Lung (tissue), 12 donors: ENCODE data around the gene RBM48. TPM values are rescaled to one million over a fixed set of nuclear protein-coding genes. Genes with fewer than 3 reads are reported as not detected.

Source experiments
- ATAC-seq: fragments of 200-7000 bp; cut with Tn5 transposase; one replicate; pipeline ENCODE4 v1.9.1; 2020; ENCODE audit warnings: moderate number of reproducible peaks; ENCODE audit not compliant: insufficient read depth, low FRiP score
- DNase-seq, 3 donors: peaks; one replicate each; pipeline ENCODE4 v3.0.0-alpha.2; 2013 to 2017
- H3K27ac ChIP-seq, 2 donors: one replicate each; pipeline ENCODE4 v1.5.1; 2013; ENCODE audit warnings: mild to moderate bottlenecking in 2 of 2, moderate library complexity in 2 of 2, control low read depth in 1 of 2, inconsistent platforms in 1 of 2, low read depth in 1 of 2, low read length in 1 of 2
- H3K27me3 ChIP-seq, 3 donors: one replicate each; pipeline ENCODE4 v1.5.1; 2013; ENCODE audit warnings: low read length in 2 of 3; ENCODE audit not compliant: control insufficient read depth in 3 of 3, insufficient read depth in 3 of 3
- H3K36me3 ChIP-seq, 4 donors: one replicate each; pipeline ENCODE4 v1.5.1; 2013; ENCODE audit warnings: low read length in 4 of 4, mild to moderate bottlenecking in 1 of 4, moderate library complexity in 1 of 4; ENCODE audit not compliant: control insufficient read depth in 4 of 4, insufficient read depth in 4 of 4
- H3K4me1 ChIP-seq, 5 donors: one replicate each; pipeline ENCODE4 v1.5.1; 2013; ENCODE audit warnings: low read length in 5 of 5, mild to moderate bottlenecking in 2 of 5, moderate library complexity in 1 of 5; ENCODE audit not compliant: control insufficient read depth in 5 of 5, insufficient read depth in 5 of 5
- H3K4me3 ChIP-seq: one replicate; pipeline ENCODE4 v1.5.1; 2013; ENCODE audit warnings: mild to moderate bottlenecking, control low read depth, moderate library complexity
- H3K9ac ChIP-seq, 2 donors: one replicate each; pipeline ENCODE4 v1.5.1; 2013; ENCODE audit warnings: low read length in 2 of 2, control low read depth in 1 of 2; ENCODE audit not compliant: insufficient read depth in 1 of 2
- H3K9me3 ChIP-seq, 4 donors: one replicate each; pipeline ENCODE4 v1.5.1; 2013; ENCODE audit warnings: low read length in 3 of 4, mild to moderate bottlenecking in 1 of 4, moderate library complexity in 1 of 4; ENCODE audit not compliant: control insufficient read depth in 4 of 4, insufficient read depth in 3 of 4
- CTCF ChIP-seq: IDR thresholded peaks from 2 replicates; pipeline ENCODE4 v1.5.1; 2012; ENCODE audit warnings: mild to moderate bottlenecking; ENCODE audit errors: control extremely low read depth, extremely low read depth
- WGBS, 2 donors: extraction: QIAGEN DNeasy Blood & Tissue Kit; methylation state at CpG; one replicate each; pipeline ENCODE4 v1.1.7; 2013; 5-methylcytosine and 5-hydroxymethylcytosine counted together
- polyA plus RNA-seq, 2 donors: library from polyadenylated mRNA; stranded (reverse); fragments of 200-250 nt; gene quantifications; one replicate each; pipeline ENCODE4 v1.2.1, GENCODE V29; 2013
- total RNA-seq, 2 donors: library from RNA; depleted of rRNA in 1 of 2; stranded (reverse); fragments of >200 nt in 1 of 2; gene quantifications; one replicate each; pipeline ENCODE4 v1.2.1, GENCODE V29; 2014 to 2021
- donor health status: control.
- donor health status: control.
- donor health status: Bipolar disorder and iron deficiency.
- donor health status: healthy.
- donor health status: DM: yes; HTN: yes; CAD: no.

The RBM48 gene
- total and polyA plus RNA-seq, 4 donors: 6.2 to 19.5 (median 8.2) TPM

DNA sequence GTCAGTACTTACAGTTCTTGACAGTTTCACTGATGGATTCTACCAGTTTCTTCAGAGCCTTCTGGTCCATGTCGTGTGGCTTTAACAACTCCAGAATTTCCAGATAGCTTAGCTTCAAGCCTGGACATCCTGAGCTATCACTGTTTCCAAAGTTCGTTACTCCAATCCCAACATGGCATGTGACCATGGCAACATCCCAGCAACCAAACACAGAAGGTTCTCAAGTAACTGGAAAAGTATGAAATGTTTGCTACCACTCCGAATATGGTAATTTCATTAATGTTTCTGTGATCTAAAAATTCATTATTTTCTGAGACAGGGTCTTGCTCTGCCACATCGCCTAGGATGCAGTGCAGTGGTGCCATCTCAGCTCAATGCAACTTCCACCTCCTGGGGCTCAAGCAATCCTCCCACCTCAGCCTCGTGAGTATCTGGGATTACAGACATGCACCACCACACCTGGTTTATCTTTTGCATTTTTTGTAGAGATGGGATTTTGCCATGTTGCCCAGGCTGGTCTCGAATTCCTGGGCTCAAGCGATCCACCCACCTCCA lies 29.3 kb downstream of the RBM48 start:
- WGBS, 2 donors: 91% methylated on average over 7 of the region's 7 CpGs
- DNase-seq (peak in 1 of 3 donors; percentile 4), ATAC-seq (no peak)
- no peak for TF ChIP-seq CTCF
- peaks cover 0 to 13% (median 7%) of the 10 kb centered on the region in 4 donors for H3K36me3 ChIP-seq
- no peak overlapping the region for H3K9ac ChIP-seq
- H3K27ac ChIP-seq: no peak overlapping the region
- H3K4me3 ChIP-seq: no peak overlapping the region
- no peaks in the 10 kb centered on the region for H3K4me1 ChIP-seq
- H3K9me3 ChIP-seq: no peaks in the 10 kb centered on the region
- no peaks in the 10 kb centered on the region for H3K27me3 ChIP-seq

DNA sequence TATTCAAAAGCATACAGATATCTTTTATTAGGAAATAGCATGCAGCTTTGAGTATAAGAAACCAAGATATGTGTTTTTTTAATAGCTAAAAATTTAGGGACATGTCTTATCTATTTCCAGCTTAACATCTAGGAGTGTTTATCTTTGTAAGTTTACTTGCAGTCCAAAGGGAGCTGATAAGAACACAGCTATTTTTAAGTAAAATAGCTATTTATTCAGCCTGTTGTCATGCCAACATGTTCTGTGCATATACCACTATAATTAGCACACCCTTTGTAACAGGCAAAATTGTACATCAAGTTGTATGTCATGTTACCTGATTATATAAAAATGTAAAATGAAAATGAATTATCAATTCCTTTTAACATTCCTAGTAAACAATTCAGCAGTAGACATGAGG lies 32.0 kb downstream of the RBM48 start:
- no peak overlapping the region for H3K27ac ChIP-seq
- H3K4me3 ChIP-seq: no peak overlapping the region
- TF ChIP-seq CTCF: no peak
- no peak overlapping the region for H3K9ac ChIP-seq
- H3K27me3 ChIP-seq: no peaks in the 10 kb centered on the region
- ATAC-seq (no peak), DNase-seq (no peak)
- H3K9me3 ChIP-seq: no peaks in the 10 kb centered on the region
- peaks cover 10 to 23% (median 15%) of the 10 kb centered on the region in 4 donors for H3K36me3 ChIP-seq
- no peaks in the 10 kb centered on the region for H3K4me1 ChIP-seq

DNA sequence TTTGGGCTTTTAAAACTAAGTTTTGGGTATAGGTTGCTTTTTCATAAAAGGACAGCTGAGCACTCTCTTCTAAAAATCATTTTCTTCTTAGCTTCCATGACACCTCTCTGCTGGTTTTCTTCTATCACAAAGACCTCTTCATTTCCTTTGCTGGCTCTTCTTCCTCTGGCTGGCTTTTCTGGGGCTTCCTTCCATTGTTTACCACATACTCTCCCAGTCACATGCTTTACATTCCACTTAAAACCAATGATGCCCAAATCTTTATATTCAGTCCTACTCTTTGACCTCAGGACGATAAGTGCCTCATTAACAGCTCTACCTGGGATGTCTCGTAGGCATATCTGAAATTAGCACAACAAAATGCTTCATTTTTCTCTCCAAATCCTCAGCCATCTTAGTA lies 34.8 kb downstream of the RBM48 start:
- DNase-seq (no peak), ATAC-seq (no peak)
- no peak overlapping the region for H3K9ac ChIP-seq
- no peaks in the 10 kb centered on the region for H3K4me1 ChIP-seq
- WGBS, 2 donors: 76 to 89% methylated on average over 2 of the region's 2 CpGs
- TF ChIP-seq CTCF: no peak
- H3K9me3 ChIP-seq: no peaks in the 10 kb centered on the region
- H3K27ac ChIP-seq: no peak overlapping the region
- no peaks in the 10 kb centered on the region for H3K27me3 ChIP-seq
- H3K36me3 ChIP-seq: peaks cover 14 to 36% (median 23%) of the 10 kb centered on the region in 4 donors
- H3K4me3 ChIP-seq: no peak overlapping the region

GRCh38 chr7:92567460-92567859 lies 38.9 kb downstream of the RBM48 start:
- H3K9me3 ChIP-seq: no peaks in the 10 kb centered on the region
- H3K9ac ChIP-seq: no peak overlapping the region
- H3K27me3 ChIP-seq: no peaks in the 10 kb centered on the region
- H3K4me1 ChIP-seq: no peaks in the 10 kb centered on the region
- H3K4me3 ChIP-seq: no peak overlapping the region
- H3K36me3 ChIP-seq: peaks cover 10 to 40% (median 27%) of the 10 kb centered on the region in 4 donors
- ATAC-seq (no peak), DNase-seq (no peak)
- no peak overlapping the region for H3K27ac ChIP-seq
- 91 to 97% methylated on average over 6 of the region's 6 CpGs for WGBS, 2 donors
- no peak for TF ChIP-seq CTCF
